ENCODE results near the gene SLC22A3. TPM values are rescaled to one million over a fixed set of nuclear protein-coding genes. Genes with fewer than 3 reads are reported as not detected.
A peak's percentile ranks its signal among the peaks of the same experiment; 100 is the strongest.

Gene SLC22A3
- total and polyA plus RNA-seq, 4 donors: 9.5 to 65.0 (median 33.3) TPM

- 79 to 84% methylated on average over 5 of the region's 5 CpGs for WGBS, 2 donors
- Histone ChIP-seq H3K4me3 (no peak overlapping the region), H3K36me3 (ENCODE audit: control insufficient read depth in 4 of 4, insufficient read depth in 4 of 4, low read length in 4 of 4) (no peaks in the 10 kb centered on the region), H3K4me1 (ENCODE audit: control insufficient read depth in 5 of 5, insufficient read depth in 5 of 5, low read length in 5 of 5) (peaks cover 0 to 31% (median 10%) of the 10 kb centered on the region in 5 donors), H3K9ac (ENCODE audit: insufficient read depth in 1 of 2, low read length in 2 of 2) (no peak overlapping the region), H3K9me3 (ENCODE audit: control insufficient read depth in 4 of 4, insufficient read depth in 3 of 4, low read length in 3 of 4) (no peaks in the 10 kb centered on the region), H3K27me3 (ENCODE audit: control insufficient read depth in 3 of 3, insufficient read depth in 3 of 3, low read length in 2 of 3) (no peaks in the 10 kb centered on the region), H3K27ac (ENCODE audit: low read depth in 1 of 2, low read length in 1 of 2) (no peak overlapping the region)
- DNase-seq (peak in 2 of 3 donors; percentile 3 to 4), ATAC-seq (ENCODE audit: insufficient read depth, low FRiP score) (no peak)
- TF ChIP-seq CTCF (IDR thresholded peaks at IDR 0.05; ENCODE audit: control extremely low read depth, extremely low read depth): no peak
Observed at GRCh38 chr6:160427312-160428068, 79.3 kb downstream of the SLC22A3 start.

GRCh38 chr6:160428069-160428430 is 79.9 kb downstream of the SLC22A3 start:
- ATAC-seq (ENCODE audit: insufficient read depth, low FRiP score) (no peak), DNase-seq (peak; percentile 49 to 77 (median 70))
- WGBS, 2 donors: 64 to 86% methylated on average over 4 of the region's 4 CpGs
- no peak overlapping the region for H3K27ac ChIP-seq (ENCODE audit: low read depth in 1 of 2, low read length in 1 of 2)
- no peak for TF ChIP-seq CTCF (IDR thresholded peaks at IDR 0.05; ENCODE audit: control extremely low read depth, extremely low read depth)
- no peaks in the 10 kb centered on the region for H3K27me3 ChIP-seq (ENCODE audit: control insufficient read depth in 3 of 3, insufficient read depth in 3 of 3, low read length in 2 of 3)
- H3K9ac ChIP-seq (ENCODE audit: insufficient read depth in 1 of 2, low read length in 2 of 2): no peak overlapping the region
- H3K36me3 ChIP-seq (ENCODE audit: control insufficient read depth in 4 of 4, insufficient read depth in 4 of 4, low read length in 4 of 4): no peaks in the 10 kb centered on the region
- no peak overlapping the region for H3K4me3 ChIP-seq
- peaks cover 0 to 31% (median 10%) of the 10 kb centered on the region in 5 donors for H3K4me1 ChIP-seq (ENCODE audit: control insufficient read depth in 5 of 5, insufficient read depth in 5 of 5, low read length in 5 of 5)
- no peaks in the 10 kb centered on the region for H3K9me3 ChIP-seq (ENCODE audit: control insufficient read depth in 4 of 4, insufficient read depth in 3 of 4, low read length in 3 of 4)

GRCh38 chr6:160428818-160429619 is 80.8 kb downstream of the SLC22A3 start:
- Histone ChIP-seq H3K27ac (ENCODE audit: low read depth in 1 of 2, low read length in 1 of 2) (no peak overlapping the region), H3K9ac (ENCODE audit: insufficient read depth in 1 of 2, low read length in 2 of 2) (no peak overlapping the region), H3K4me3 (no peak overlapping the region), H3K27me3 (ENCODE audit: control insufficient read depth in 3 of 3, insufficient read depth in 3 of 3, low read length in 2 of 3) (no peaks in the 10 kb centered on the region), H3K36me3 (ENCODE audit: control insufficient read depth in 4 of 4, insufficient read depth in 4 of 4, low read length in 4 of 4) (no peaks in the 10 kb centered on the region), H3K4me1 (ENCODE audit: control insufficient read depth in 5 of 5, insufficient read depth in 5 of 5, low read length in 5 of 5) (peaks cover 0 to 31% (median 10%) of the 10 kb centered on the region in 5 donors), H3K9me3 (ENCODE audit: control insufficient read depth in 4 of 4, insufficient read depth in 3 of 4, low read length in 3 of 4) (no peaks in the 10 kb centered on the region)
- no peak for TF ChIP-seq CTCF (IDR thresholded peaks at IDR 0.05; ENCODE audit: control extremely low read depth, extremely low read depth)
- ATAC-seq (ENCODE audit: insufficient read depth, low FRiP score) (no peak), DNase-seq (no peak)
- 56 to 63% methylated on average over 9 of the region's 9 CpGs for WGBS, 2 donors

Data from lung (tissue), 12 donors.